Calu3 (cell line): ENCODE data around the gene RAB1B. TPM values are rescaled to one million over a fixed set of nuclear protein-coding genes. Genes with fewer than 3 reads are reported as not detected.

Source experiments
- BruUV-seq: library from RNA; stranded (reverse); fragments of 400-500 nt; replicated peaks from 2 replicates; lab custom pipeline; 2021; lab: Mats Ljungman, UMichigan
- CTCF ChIA-PET: fragments of 300-600 bp; sonication (Branson Sonifier 250); formaldehyde crosslinking; loops from one replicate; lab custom pipeline; 2022; ENCODE audit warnings: antibody characterized with exemption; lab: Charles Lee
- DNase-seq: peaks from one replicate; pipeline ENCODE4 v3.0.0; 2022
- H3K27ac Mint-ChIP-seq: one replicate; pipeline ENCODE4 v1.8.0; 2022; ENCODE audit warnings: mixed read lengths; ENCODE audit not compliant: unreplicated experiment
- H3K27me3 Mint-ChIP-seq: one replicate; pipeline ENCODE4 v1.8.0; 2022; ENCODE audit warnings: mixed read lengths; ENCODE audit not compliant: unreplicated experiment
- H3K36me3 Mint-ChIP-seq: one replicate; pipeline ENCODE4 v1.8.0; 2022; ENCODE audit warnings: mild to moderate bottlenecking, moderate library complexity, mixed read lengths; ENCODE audit not compliant: insufficient read depth, unreplicated experiment
- H3K4me1 Mint-ChIP-seq: one replicate; pipeline ENCODE4 v1.8.0; 2022; ENCODE audit warnings: mild to moderate bottlenecking, low read depth, mixed read lengths; ENCODE audit not compliant: unreplicated experiment
- H3K4me3 Mint-ChIP-seq: one replicate; pipeline ENCODE4 v1.8.0; 2022; ENCODE audit warnings: mild to moderate bottlenecking, low read depth, moderate library complexity, mixed read lengths; ENCODE audit not compliant: unreplicated experiment
- H3K9me3 Mint-ChIP-seq: one replicate; pipeline ENCODE4 v1.8.0; 2022; ENCODE audit warnings: low read depth, mixed read lengths; ENCODE audit not compliant: unreplicated experiment
- intact Hi-C: fragments of 100-400 bp; cut with micrococcal nuclease; formaldehyde crosslinking; loops from one replicate; pipeline ENCODE4 v1.10.0; 2022; ENCODE audit not compliant: unreplicated experiment
- total RNA-seq: library from RNA; stranded (reverse); gene quantifications from 2 replicates; pipeline ENCODE4 v1.2.3, GENCODE V29; 2022
- TF ChIP-seq, protein P1 (sequence below): fragments of 200-600 bp; IDR thresholded peaks from one replicate; pipeline ENCODE4 v1.8.0; 2022; ENCODE audit warnings: antibody characterized with exemption; ENCODE audit not compliant: unreplicated experiment

The RAB1B gene
- total RNA-seq, 1 experiment from 2014 or later: 144 TPM

DNA sequence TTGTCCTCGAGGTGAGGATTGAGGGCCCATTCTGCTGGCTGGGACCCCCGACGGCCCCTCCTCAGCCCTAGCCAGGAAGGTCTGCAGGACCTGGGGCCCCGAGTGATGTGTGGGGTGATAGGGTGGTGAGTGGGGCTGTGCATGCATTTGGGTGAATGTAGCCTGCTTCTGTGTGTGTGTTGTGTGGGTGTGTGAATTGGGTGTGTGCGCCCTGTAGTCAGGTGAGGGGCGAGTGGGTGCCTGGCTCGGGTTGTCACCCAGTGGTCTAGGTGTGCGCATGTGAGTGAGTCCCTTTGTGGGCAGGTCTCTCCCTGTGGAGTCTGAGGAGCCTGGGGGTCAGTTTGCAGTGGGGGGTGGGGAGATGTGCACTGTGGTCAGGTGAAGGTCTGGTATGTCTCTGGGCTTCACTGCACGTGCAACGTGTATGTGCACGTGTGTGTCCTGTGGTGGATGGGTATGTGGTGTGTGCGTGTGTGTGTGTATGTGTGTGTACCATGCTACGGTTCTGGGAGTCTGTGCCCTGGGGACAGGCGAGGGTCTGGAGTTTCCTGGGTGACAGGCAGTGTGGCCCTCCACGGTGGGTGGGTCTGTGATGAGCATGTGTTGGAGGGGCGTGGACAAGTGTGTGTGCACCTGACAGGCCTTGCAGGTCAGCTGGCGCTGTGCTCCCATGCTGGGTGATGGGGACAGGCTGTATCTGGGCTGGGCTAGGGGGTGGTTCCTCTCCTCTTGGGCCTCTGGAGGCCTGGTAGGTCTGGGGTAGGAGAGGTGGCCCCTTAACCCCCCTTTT is 24.3 kb downstream of the RAB1B start:
- peak overlapping the region; percentile 13 for H3K4me3 Mint-ChIP-seq
- H3K9me3 Mint-ChIP-seq: no peaks in the 10 kb centered on the region
- H3K27me3 Mint-ChIP-seq: peaks cover 55% of the 10 kb centered on the region
- TF ChIP-seq, protein P1, sequence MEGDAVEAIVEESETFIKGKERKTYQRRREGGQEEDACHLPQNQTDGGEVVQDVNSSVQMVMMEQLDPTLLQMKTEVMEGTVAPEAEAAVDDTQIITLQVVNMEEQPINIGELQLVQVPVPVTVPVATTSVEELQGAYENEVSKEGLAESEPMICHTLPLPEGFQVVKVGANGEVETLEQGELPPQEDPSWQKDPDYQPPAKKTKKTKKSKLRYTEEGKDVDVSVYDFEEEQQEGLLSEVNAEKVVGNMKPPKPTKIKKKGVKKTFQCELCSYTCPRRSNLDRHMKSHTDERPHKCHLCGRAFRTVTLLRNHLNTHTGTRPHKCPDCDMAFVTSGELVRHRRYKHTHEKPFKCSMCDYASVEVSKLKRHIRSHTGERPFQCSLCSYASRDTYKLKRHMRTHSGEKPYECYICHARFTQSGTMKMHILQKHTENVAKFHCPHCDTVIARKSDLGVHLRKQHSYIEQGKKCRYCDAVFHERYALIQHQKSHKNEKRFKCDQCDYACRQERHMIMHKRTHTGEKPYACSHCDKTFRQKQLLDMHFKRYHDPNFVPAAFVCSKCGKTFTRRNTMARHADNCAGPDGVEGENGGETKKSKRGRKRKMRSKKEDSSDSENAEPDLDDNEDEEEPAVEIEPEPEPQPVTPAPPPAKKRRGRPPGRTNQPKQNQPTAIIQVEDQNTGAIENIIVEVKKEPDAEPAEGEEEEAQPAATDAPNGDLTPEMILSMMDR: no peak
- no peak overlapping the region for H3K27ac Mint-ChIP-seq
- no TSS peak for BruUV-seq
- DNase-seq: no peak
- peaks cover 32% of the 10 kb centered on the region for H3K36me3 Mint-ChIP-seq
- peaks cover 31% of the 10 kb centered on the region for H3K4me1 Mint-ChIP-seq
- intact Hi-C loops: no loop called here
- CTCF ChIA-PET: interaction anchor here (1.3 kb wide), 1 partner anchor 20 kb away, joined by 3 read pairs; no protein-coding TSS in a partner anchor

DNA sequence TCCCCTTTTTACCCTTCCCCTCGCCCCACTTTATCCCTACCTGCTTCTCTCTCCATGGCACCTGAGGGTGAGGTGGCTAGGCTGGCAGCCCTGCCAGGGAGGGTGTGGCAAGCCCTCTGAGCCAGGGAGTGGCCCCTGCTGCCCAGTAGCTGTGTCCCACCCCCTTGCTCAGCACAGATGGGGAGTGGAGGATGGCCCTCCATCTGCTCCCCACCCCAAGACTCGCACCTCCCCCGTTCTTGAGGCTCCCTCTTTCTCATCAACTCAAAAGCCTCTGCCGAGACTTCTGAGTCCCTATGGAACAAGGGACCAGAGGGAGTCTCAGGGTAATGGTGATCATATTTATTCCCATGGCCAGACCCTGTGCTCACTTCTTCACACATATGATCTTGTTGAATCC is 24.9 kb downstream of the RAB1B start:
- Mint-ChIP-seq H3K27ac (no peak overlapping the region), H3K4me1 (peaks cover 31% of the 10 kb centered on the region), H3K27me3 (peaks cover 56% of the 10 kb centered on the region), H3K4me3 (no peak overlapping the region), H3K9me3 (no peaks in the 10 kb centered on the region), H3K36me3 (peaks cover 27% of the 10 kb centered on the region)
- no TSS peak for BruUV-seq
- TF ChIP-seq, protein P1: no peak
- intact Hi-C loops: no loop called here
- CTCF ChIA-PET: interaction anchor here (1.3 kb wide), 1 partner anchor 19 kb away, joined by 3 read pairs; no protein-coding TSS in a partner anchor
- DNase-seq: no peak

DNA sequence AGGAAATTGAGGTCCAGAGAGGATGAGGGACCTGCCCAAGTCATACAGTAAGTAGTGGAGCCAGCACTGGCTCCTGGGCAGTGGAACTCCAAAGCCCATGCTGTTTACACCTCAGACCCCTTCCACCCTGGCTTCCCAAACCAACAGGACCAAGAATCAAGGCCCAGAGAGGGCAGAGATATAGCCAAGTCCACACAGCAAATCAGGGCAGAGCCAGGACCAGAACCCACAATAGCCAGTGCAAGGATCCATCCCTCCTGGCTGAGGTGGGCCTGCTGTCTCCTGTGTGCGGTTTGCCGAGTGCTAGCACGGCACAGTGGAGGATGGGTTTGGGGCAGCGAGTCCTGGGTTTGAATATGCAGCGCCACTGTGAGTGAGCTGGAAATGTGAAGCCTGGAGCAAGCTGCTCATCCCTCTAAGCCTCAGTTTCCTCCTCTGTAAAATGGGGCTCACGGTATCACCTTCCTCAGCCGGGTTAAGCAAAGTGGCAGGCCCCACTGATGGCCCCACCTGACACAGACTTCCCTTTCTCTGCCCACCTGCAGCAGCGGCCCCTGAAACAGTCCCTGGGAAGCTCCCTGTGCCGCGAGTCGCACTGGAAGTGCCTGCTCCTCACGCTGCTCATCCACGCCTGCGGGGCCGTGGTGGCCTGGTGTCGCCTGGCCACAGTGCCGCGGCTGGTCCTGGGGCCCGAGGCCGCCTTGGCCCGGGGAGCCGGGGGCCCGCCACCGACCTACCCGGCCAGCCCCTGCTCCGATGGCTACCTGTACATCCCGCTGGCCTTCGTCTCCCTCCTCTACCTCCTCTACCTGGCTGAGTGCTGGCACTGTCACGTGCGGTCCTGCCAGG is 25.6 kb downstream of the RAB1B start:
- BruUV-seq: no TSS peak
- Mint-ChIP-seq H3K4me3 (no peak overlapping the region), H3K27me3 (peaks cover 56% of the 10 kb centered on the region), H3K27ac (no peak overlapping the region), H3K9me3 (no peaks in the 10 kb centered on the region), H3K36me3 (peaks cover 21% of the 10 kb centered on the region), H3K4me1 (peaks cover 31% of the 10 kb centered on the region)
- CTCF ChIA-PET: interaction anchor here (1.3 kb wide), 1 partner anchor 19 kb away, joined by 3 read pairs; no protein-coding TSS in a partner anchor
- intact Hi-C loops: no loop called here
- TF ChIP-seq, protein P1: no peak
- DNase-seq: no peak
